DMS79 (cell line): Measurements from ENCODE around the gene MMP12.
"Not testable (repeated sequence)": the region's sequence is repeated elsewhere in the genome, so short reads cannot be mapped to it uniquely, and the experiment has no call there.

Source experiments
- DNase-seq: peaks from one replicate; lab custom pipeline; 2025; lab: John Stamatoyannopoulos, UW

Gene MMP12

DNA sequence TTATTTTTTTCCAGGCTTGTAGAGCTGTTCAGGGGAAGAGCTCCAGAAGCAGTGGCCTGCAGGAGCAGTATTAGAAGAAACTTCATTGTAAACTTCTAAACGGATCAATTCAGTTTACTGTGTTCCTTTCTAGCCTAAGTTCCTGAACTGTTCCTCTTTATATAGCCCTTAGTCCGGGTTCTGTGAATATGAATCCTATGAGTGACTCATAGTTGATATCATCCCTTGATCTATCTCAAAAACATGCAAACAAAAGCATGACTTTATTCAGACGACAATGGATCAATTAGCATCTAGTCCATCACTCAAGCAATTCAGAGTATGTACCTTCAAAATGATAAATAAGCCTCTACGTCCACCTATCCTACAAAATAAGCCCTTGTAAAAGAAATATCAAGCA is at the start of gene MMP12:
Gene MMP12, minus strand, starts transcription at position 131 of the 400 bp plus-strand sequence. Its CDS starts 45 bp downstream, at position 86.
- DNase-seq = no peak

DNA sequence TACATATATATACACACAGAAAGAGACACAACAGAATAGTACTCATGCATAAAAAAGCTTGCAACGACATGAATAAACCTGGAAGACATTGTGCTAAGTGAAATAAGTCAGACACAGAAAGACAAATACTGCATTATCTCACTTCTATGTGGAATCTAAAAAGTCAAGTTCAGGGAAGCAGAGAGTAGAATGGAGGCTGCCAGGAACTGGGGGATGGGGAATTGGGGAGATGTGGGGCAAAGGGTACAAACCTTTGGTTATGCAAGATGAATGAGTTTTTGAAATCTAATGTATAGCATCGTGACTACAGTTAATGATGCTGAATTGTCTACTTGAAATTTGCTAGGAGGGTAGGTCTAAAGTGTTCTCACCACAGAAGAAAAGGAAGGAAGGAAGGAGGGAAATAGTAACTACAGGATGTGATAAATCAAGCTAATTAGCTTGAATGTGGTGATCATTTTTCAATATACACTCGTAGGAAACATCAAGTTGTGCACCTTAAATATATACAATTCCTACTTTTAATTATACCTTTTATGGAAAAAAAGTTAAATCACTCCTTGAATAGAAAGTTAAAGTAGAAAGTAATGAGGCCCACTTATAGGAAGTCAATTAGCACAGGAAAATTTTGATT is 46.9 kb upstream of the MMP12 start:
- no peak for DNase-seq

DNA sequence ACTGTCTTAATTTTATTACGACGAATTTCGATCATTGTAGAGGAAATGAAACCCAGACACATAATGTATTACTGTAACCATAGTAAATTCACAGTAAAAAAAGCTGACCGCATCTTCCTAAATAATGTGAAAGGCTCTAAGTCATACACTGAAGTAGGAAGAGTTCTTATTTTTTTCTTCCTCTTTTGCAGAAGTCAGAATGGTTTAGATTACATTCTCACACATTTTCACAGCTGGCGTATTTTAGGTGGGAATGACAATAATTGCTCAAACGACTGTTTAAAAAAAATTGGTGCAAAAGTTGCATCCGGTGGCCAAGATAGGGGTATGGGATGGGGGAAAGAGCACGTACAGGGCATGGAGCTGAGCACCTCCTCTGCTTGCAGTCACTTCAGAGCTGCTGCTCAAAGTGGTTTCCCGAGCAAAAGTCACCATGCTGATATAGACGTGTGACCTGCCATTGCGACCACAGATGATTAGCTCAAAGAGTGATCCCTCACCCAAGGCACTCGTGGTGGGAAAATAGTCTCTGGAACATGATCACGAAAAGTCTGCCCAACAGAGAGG is 45.4 kb upstream of the MMP12 start:
- DNase-seq = no peak

DNA sequence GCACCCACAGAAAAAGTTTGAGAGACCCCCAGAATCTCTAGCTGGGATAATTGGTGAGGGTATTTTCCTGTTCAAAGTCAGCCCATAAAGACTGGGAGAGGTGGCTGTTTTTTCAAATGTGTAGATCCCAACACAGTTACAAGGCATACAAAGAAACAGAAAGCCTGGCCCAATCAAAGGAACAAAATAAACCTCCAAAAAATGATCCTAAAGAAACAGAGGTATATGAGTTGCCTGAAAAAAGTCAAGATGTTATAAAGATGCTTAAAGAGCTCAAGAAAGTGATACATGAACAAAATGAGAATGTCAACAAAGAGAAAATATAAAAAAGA is 40.2 kb upstream of the MMP12 start:
- no peak for DNase-seq

DNA sequence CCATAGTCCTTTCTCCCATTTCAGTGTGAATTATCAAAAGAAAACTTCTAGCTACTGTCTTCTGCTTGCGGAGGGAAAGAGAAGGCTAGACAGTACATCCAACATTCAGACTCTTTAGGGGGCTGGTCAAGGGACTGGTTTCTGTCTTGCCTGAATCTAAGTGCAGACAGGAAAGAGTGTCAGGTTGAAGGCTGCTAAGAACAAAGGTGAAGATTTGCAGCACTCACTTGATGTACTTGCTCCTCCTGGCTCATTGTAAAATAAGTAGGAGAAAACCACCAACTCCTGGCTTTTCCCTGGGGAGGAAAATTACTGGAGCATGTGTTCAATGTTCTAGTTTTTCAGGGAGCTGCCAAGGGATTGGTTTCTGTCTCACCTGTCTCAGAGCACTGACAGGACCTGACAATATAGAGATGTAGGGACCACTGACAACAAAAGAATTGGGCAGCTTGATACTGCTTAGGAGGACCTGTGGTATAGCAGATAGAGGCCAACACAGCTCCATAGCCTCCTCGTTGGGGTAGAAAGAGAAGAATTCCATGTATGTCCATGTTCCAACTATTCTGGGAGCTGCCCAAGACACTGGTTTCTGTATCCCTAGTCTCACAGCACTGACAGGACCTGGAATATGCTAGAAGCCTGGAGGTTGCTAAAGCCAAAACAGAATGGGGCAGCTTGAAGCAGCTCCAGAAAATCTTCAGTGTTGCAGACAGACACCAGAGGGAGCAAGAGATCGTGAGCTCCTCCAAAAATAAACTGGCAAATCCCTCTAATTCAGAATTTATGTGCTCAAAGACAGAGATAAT is 39.7 kb upstream of the MMP12 start:
- DNase-seq = no peak

DNA sequence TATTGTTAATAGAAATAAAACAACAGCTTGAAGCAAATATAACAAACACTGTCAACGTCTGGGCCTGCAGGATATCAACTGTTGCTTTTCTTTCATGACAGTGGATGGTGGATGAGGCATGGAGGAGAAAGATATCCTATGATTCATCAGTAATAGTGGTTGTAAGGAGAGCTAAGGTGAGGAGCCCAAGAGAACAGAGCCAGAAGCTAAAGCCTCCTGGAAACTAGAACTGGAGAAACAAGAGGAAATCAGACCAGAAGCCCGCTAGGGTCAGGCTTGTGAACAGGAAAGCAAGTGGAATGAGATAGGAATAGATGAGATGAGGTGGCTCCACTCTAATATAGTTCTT is 37.7 kb upstream of the MMP12 start:
- DNase-seq = no peak

DNA sequence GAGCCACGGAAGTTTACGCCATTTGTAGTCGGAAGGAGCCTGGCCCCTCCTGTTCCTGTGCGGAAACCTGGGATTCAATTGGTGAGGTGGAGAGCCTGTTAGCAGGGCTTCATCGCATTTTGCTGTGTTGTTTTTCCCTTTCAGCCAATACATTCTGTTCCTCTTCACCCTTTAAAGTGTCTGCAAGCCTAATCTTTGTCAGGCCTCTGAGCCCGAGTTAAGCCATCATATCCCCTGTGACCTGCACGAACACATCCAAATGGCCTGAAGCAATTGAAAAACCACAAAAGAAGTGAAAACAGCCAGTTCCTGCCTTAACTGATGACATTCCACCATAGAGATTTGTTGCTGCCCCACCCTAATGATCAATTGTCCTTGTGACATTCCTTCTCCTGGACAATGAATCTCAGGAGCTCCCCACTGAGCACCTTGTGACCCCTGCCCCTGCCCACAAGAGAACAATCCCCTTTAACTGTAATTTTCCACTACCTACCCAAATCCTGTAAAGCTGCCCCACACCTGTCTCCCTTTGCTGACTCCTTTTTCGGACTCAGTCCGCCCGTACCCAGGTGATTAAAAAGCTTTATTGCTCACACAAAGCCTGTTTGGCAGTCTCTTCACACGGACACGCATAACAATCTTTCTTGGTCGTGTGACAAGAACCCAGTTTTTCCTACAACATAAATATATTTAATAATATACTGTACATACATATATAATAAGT is 37.1 kb upstream of the MMP12 start:
- DNase-seq = no peak

DNA sequence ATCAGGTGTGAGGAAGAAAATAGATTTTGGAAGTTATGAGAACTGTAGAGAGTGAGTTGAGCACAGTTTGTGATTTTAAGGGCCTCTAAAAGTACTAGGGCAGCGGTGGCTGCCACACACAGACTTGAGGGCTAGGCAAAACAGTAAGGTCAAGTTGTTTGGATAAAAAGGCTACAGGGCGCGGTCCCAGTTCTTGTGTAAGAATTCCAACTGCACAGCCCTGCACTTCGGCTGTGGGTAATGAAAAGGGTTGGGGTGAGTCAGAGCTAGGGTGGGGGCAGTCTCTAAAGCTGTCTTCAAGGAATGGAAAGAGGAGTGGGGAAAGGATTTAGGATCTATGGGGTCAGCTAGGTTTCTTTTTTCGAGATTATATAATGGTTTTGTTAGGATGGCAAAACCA is 31.1 kb upstream of the MMP12 start:
- not testable (repeated sequence) for DNase-seq

DNA sequence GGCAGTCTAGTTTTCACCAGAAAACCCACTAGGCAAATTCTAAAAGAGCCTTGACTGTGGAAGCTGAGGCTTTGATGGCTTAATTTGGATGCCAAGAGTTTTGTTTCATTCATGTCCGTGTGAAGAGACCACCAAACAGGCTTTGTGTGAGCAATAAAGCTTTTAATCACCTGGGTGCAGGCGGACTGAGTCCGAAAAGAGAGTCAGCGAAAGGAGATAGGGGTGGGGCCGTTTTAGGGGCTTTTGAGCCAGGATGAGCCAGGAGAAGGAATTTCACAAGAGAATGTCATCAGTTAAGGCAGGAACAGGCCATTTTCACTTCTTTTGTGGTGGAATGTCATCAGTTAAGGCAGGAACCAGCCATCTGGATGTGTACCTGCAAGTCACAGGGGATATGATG is 29.1 kb upstream of the MMP12 start:
- not testable (repeated sequence) for DNase-seq

DNA sequence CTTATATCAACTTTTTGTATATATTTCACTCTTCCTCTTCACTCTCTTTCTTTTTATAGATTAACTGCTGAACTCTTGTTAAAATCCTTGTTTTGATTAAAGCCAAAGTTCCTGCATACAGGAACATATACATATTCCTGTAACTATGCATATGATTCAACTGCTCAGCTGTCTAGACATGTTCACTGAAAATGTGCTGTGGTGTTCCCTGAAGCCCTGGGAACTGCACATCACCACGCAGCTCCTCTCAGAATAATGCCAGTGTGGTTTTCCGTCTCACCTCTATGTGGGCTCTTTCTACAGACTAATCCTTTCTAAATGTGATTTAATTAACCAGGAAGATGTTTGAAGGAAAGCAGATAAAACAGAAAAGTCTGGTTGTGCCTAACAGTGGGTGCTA is 25.6 kb upstream of the MMP12 start:
- DNase-seq = no peak

DNA sequence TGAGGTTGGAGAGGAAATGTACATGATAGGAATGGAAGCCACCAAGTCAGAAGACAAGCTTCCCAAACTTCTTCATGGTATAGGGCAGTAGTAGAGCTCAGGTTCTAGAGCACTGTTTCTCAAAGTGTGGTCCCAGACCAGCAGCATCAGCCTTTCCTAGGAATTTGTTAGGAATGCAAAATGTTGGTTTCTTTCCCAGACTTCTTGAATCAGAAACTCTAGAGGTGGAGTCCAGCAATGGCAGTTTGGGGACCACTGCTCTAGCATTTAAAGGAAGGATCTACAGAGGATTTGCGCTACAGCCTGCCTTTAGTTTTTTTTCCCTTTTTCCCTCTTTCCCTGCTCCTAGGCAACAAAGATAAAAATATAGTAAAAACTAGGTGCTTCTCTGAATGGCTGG is 17.0 kb upstream of the MMP12 start:
- DNase-seq = no peak

DNA sequence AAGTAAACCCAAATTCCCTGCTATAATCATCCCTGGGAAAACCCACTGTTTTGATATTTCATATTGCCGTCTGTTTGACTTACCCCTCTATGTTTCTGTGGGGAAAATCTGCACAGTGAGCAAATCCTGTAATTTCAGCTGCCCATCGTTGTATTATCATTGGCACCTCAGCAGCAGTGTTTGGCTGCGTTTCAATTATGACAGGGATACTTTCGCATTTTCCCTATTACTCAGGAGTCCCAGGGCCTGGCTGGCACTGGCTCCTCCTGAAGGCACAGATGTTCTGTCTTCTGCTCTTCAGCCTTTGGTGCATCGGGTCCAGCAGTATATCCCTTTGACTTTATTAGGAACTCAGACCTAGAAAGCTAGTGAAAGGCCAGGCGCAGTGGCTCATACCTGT is 12.2 kb upstream of the MMP12 start:
- DNase-seq = no peak

DNA sequence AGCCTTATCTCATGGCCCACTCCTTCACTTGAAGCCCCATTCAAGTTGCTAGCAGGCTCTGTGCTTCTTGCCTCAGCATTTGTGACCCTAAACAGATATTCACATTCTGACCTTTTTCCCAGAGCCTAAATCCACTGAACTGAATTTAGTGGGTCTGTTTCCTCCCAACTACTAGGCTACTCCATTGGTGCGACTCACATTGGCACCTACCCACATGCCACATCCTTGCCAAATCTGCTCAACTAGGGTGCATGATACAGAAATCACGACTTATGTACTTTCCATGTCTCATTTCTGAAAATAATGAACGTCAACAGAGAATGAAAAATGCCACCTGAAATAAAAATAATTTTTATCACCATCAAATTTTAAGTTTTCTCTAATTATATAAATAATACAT is 8.4 kb upstream of the MMP12 start:
- no peak for DNase-seq

DNA sequence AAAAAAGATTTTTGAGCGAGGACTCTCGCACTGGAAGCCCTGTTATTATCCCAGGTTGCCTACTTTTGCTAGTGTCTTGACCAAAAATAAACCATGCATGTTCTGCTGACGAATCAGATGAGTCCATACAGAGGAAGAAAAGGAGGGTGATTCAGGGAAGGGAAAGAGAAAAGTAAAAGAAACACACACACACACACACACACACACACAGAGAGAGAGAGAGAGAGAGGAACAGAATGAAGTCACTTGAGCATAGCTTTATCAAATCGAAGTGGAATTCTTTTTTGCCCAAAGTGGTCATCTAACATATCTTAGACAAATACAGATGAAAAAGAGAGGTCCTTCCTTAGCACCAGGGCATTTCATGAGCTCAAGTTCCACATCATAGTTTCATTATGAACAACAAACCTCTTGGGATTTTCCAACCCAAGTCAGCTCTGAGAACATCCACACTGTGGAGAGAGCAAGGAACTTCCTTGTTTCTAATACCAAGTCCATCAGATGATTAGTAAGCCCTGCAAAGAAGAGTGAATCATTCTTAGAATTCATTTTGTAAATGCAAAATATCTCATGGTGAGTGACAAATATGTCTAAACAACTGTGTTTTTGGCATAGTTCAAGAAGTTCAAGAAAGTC is 7.7 kb upstream of the MMP12 start:
- no peak for DNase-seq

DNA sequence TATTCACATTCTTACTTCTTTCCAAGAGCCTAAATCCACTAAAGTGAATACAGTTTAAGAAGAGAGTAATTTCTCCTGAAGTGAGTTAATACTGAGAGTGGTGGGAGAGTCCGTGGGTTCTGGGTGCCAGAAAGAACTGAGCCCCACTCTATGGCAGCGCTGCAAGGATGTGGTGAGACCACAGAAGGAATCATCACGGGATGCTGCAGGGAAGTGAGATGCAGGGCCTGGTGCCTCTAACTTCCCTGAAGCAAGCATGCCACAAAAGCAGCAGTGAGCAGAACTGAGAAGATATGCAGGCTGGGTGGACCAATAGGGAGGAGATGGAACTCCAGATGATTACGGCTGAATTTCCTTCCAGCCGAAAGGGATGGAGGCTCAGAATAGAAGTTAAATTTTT is 5.0 kb upstream of the MMP12 start:
- no peak for DNase-seq

DNA sequence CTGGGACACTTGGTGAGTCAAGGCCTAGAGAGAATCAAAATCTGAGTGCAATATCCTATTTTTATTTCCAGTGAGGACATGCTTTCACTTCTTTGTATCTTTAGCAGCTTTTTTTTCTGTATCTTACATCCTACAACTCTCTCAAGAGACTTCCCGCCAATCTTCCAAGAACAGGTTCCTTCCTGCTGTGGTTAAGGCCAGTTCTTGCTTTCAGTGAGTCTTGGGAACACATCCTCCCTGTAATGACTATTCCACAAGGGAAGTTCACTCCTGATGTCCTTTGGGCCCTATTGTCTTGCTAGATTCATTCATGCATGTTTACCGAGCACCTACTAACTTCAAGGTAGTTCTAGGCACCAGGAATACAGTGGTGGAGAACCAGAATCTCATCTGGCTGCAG is 3.8 kb upstream of the MMP12 start:
- DNase-seq = no peak

DNA sequence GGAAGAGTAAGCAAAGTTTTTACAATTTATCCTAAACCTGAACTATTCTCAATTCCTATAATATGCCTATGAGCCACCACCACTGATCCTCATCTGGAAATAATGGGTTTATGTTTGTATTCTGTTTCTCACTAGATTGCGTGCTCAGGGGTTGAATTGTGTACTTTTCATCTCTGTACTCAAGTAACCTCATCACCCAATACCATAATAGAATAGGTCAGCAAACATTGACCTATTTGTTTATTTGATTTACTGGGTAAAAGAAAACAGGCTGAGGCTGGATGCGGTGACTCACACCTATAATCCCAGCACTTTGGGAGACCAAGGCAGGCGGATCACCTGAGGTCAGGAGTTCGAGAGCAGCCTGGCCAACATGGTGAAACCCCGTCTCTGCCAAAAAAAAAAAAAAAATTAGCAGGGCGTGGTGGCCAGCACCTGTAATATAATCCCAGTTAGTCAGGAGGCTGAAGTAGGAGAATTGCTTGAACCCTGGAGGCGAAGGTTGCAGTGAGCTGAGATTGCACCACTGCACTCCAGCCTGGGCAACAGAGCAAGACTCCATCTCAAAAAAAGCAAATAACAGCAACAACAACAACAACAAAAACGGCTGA is 5.3 kb downstream of the MMP12 start:
- DNase-seq = not testable (repeated sequence)

DNA sequence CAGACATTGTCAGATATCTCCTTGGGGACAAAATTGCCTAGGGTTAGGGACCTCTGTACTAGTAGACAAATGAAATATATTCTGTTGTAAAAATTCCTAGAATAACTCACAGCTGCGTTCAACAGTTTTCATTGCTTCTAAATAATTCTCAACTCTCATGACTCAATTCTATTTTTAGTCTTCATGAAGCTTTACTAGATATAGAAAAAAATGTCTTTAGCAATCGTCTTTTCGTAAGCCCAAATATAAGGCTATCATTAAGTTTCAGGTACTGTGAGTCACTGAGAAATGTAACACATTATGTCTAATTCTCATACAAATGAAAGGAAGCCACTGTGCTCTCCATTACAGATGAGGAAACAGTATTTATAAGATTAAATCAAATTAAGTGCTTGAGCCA is 6.4 kb downstream of the MMP12 start:
- DNase-seq = no peak

DNA sequence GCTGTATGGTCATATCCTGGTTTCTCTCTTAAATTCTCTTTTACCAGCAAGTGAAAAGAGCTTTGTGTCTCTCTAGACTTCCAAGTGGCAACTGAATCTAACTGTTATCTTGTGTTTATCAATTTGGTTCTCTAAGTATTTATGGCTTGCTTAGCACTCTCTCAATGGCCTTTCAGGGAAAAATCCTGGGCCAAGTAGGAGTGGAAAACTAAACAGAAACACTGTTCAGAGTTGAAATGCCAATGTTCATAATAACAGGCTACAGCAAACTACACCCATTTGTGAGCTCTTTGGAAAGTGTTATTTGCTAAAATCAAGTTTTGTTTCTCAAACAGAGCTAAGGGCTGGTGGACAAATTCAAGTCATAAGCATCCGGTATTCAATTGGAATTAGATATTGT is 10.1 kb downstream of the MMP12 start:
- DNase-seq = no peak

DNA sequence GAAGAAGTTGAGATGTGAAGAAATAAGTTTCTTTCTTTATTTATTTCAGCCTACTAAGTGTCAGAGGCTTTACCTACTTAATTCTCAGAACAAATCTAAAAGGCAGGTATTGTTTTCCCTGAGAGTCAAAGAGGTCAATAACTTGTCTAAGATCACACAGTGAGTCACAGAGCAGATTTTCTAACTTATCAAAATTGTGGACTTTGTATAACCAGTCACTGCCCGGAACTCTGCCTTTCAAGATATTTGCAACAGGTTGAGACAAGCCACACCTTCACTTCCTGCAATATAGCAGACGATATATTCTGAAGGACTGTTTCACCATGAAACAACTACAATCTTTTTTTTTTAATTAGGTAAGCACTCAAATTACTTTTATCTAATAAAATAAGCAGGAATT is 20.8 kb downstream of the MMP12 start:
- no peak for DNase-seq

DNA sequence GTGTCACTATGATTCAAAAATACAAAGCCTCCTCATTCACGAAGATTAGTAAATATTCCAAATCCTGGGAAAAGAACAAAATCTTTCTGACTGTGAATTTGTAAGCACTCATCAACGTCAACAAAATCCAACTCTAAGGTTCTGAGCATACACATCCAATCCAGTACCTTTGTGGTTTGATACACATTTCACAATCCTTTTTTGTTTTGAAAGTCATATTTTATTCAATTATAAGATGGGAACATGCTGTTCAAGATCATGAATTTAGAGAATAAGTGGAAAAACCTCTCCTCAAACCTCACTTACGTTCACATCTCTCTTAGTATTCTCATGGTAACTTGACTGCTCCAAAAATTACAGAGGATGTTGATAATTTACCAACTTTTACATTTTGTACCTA is 21.7 kb downstream of the MMP12 start:
- DNase-seq = no peak
